ENCODE results near the gene PPP2R5A. TPM values are rescaled to one million over a fixed set of nuclear protein-coding genes. Genes with fewer than 3 reads are reported as not detected.

The PPP2R5A gene
- total and polyA plus RNA-seq, 2 experiments from 2014 or later: 22.0 to 40.2 TPM

DNA sequence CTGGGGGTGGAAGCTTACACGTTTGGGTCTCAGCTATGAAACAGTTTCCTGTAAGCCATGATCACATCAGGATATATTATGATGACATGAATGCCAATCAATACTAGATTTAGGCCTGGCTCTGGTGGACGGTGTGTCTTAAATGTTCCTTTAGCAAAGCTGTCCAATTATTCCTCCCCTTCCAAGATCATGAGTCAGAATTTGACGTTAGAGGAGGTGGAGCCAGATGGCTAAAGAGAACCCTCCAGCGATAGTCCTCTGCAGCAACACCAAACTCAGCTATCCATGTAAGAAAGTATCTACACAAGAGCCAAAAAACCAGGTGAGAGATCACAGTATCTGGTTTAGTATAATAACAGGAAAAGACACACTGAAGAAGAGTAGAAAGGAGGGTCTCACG lies 81.7 kb downstream of the PPP2R5A start:
- Histone ChIP-seq H3K27me3 (no peaks in the 10 kb centered on the region), H3K9me3 (ENCODE audit: low read depth) (no peaks in the 10 kb centered on the region), H3K36me3 (replicated peaks; ENCODE audit: insufficient read depth, low read depth) (no peaks in the 10 kb centered on the region), H3K4me1 (ENCODE audit: insufficient read depth) (no peaks in the 10 kb centered on the region), H3K4me2 (no peak overlapping the region), H3K9me2 (replicated peaks; ENCODE audit: insufficient read depth) (no peaks in the 10 kb centered on the region), H4K20me1 (ENCODE audit: insufficient read depth, poor library complexity, severe bottlenecking) (no peaks in the 10 kb centered on the region), H2AFZ (no peak overlapping the region), H3K4me3 (no peak overlapping the region), H3K27ac (no peak overlapping the region), H3K79me2 (no peaks in the 10 kb centered on the region)
- no peak for DNase-seq (ENCODE audit: low spot score)
- 83% methylated on average over 5 of the region's 5 CpGs for WGBS (ENCODE audit: low lambda C conversion rate, missing lambda C conversion rate)
- TF ChIP-seq EZH2phosphoT487 (IDR thresholded peaks at IDR 0.05; ENCODE audit: low read depth, severe bottlenecking, unreplicated experiment): no peak
- TF ChIP-seq, protein P1, sequence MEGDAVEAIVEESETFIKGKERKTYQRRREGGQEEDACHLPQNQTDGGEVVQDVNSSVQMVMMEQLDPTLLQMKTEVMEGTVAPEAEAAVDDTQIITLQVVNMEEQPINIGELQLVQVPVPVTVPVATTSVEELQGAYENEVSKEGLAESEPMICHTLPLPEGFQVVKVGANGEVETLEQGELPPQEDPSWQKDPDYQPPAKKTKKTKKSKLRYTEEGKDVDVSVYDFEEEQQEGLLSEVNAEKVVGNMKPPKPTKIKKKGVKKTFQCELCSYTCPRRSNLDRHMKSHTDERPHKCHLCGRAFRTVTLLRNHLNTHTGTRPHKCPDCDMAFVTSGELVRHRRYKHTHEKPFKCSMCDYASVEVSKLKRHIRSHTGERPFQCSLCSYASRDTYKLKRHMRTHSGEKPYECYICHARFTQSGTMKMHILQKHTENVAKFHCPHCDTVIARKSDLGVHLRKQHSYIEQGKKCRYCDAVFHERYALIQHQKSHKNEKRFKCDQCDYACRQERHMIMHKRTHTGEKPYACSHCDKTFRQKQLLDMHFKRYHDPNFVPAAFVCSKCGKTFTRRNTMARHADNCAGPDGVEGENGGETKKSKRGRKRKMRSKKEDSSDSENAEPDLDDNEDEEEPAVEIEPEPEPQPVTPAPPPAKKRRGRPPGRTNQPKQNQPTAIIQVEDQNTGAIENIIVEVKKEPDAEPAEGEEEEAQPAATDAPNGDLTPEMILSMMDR (IDR thresholded peaks at IDR 0.05; ENCODE audit: poor library complexity): no peak
- TF ChIP-seq EZH2 (IDR thresholded peaks at IDR 0.05; ENCODE audit: borderline replicate concordance): no peak

DNA sequence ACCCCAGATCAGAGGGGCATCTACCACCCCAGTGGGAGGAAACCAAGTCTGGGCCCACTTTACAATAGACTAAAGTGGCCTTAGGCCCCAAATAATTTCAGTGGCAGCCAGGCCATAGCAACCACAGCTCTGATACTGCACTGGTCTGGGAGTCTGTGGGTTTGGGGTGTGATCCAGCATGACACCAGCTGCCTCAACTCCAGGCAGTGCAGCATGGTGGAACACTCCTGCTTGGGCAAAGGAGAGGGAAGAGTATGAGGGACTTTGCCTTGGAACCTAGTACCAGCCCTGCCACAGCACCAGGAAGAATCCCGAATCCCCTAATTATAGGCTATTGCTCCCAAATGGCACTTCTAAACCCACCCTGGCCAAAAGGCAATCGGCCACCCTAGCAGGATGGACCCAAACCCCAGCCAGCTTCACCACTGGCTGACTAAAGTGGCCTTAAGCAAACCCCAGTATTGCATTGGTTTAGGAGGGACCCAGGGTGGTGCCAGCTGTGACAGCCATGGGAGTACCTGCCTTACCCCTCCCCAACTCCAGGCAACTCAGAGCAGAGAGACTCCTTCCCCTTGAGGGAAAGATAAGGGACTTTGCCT lies 82.4 kb downstream of the PPP2R5A start:
- H3K9me3 ChIP-seq (ENCODE audit: low read depth): peaks cover 5% of the 10 kb centered on the region
- no peak overlapping the region for H3K27ac ChIP-seq
- H3K36me3 ChIP-seq (replicated peaks; ENCODE audit: insufficient read depth, low read depth): no peaks in the 10 kb centered on the region
- no peaks in the 10 kb centered on the region for H3K79me2 ChIP-seq
- no peak for DNase-seq (ENCODE audit: low spot score)
- H3K4me1 ChIP-seq (ENCODE audit: insufficient read depth): no peaks in the 10 kb centered on the region
- H3K4me2 ChIP-seq: no peak overlapping the region
- H3K4me3 ChIP-seq: no peak overlapping the region
- 93% methylated on average over 2 of the region's 2 CpGs for WGBS (ENCODE audit: low lambda C conversion rate, missing lambda C conversion rate)
- no peak for TF ChIP-seq EZH2phosphoT487 (IDR thresholded peaks at IDR 0.05; ENCODE audit: low read depth, severe bottlenecking, unreplicated experiment)
- no peak for TF ChIP-seq EZH2 (IDR thresholded peaks at IDR 0.05; ENCODE audit: borderline replicate concordance)
- TF ChIP-seq, protein P1 (IDR thresholded peaks at IDR 0.05; ENCODE audit: poor library complexity): no peak
- H2AFZ ChIP-seq: no peak overlapping the region
- H3K9me2 ChIP-seq (replicated peaks; ENCODE audit: insufficient read depth): no peaks in the 10 kb centered on the region
- H4K20me1 ChIP-seq (ENCODE audit: insufficient read depth, poor library complexity, severe bottlenecking): no peaks in the 10 kb centered on the region
- no peaks in the 10 kb centered on the region for H3K27me3 ChIP-seq

DNA sequence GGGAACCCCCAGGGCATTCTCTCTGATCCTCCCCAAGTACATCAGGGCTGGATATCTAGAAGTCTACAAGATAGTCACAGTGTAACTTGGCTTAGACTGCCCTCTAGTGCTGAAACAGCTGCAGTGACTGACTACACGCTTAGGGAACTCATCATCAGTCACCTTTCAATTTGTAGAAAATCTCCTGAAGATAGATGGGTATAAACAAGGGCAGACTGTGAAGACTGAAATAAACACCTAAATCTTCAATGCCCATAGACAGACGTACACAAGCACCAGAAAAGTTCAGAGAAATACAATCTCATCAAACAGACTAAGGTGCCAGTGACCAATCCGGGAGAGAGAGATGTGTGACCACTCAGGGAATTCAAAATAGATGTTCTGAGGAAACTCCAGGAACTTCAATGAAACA lies 82.9 kb downstream of the PPP2R5A start:
- Histone ChIP-seq H3K4me3 (no peak overlapping the region), H3K79me2 (no peaks in the 10 kb centered on the region), H2AFZ (no peak overlapping the region), H3K36me3 (replicated peaks; ENCODE audit: insufficient read depth, low read depth) (no peaks in the 10 kb centered on the region), H3K4me1 (ENCODE audit: insufficient read depth) (no peaks in the 10 kb centered on the region), H4K20me1 (ENCODE audit: insufficient read depth, poor library complexity, severe bottlenecking) (no peaks in the 10 kb centered on the region), H3K9me3 (ENCODE audit: low read depth) (peaks cover 10% of the 10 kb centered on the region), H3K4me2 (no peak overlapping the region), H3K9me2 (replicated peaks; ENCODE audit: insufficient read depth) (no peaks in the 10 kb centered on the region), H3K27me3 (no peaks in the 10 kb centered on the region), H3K27ac (no peak overlapping the region)
- peak; percentile 83 for DNase-seq (ENCODE audit: low spot score)
- WGBS (ENCODE audit: low lambda C conversion rate, missing lambda C conversion rate): 54% methylated on average over 3 of the region's 3 CpGs
- no peak for TF ChIP-seq EZH2 (IDR thresholded peaks at IDR 0.05; ENCODE audit: borderline replicate concordance)
- TF ChIP-seq, protein P1 (IDR thresholded peaks at IDR 0.05; ENCODE audit: poor library complexity): peak; percentile 82
